Liver (tissue), 3 donors: ENCODE measurements around the gene SH3RF3.

ENCODE experiments used
- CTCF ChIP-seq: fragments of 150-350 bp; IDR thresholded peaks from 2 replicates; pipeline ENCODE4 v1.5.1; 2017; ENCODE audit warnings: improper control_type of control experiment, low read depth, low read length; ENCODE audit not compliant: missing input control
- EGR1 ChIP-seq, 2 donors: IDR thresholded peaks; 2 replicates each; pipeline ENCODE4 v1.6.1; 2016 to 2018; ENCODE audit warnings: antibody characterized with exemption in 2 of 2, low read depth in 2 of 2
- FOXA1 ChIP-seq: IDR thresholded peaks from 2 replicates; pipeline ENCODE4 v1.6.1; 2016; ENCODE audit warnings: antibody characterized with exemption
- FOXA2 ChIP-seq: IDR thresholded peaks from 2 replicates; pipeline ENCODE4 v1.6.1; 2016; ENCODE audit warnings: antibody characterized with exemption
- MAX ChIP-seq: IDR thresholded peaks from 2 replicates; pipeline ENCODE4 v1.6.1; 2016; ENCODE audit warnings: antibody characterized with exemption
- REST ChIP-seq: IDR thresholded peaks from 2 replicates; pipeline ENCODE4 v1.6.1; 2016; ENCODE audit warnings: antibody characterized with exemption, mild to moderate bottlenecking
- SP1 ChIP-seq: IDR thresholded peaks from 2 replicates; pipeline ENCODE4 v1.6.1; 2018; ENCODE audit warnings: antibody characterized with exemption, mild to moderate bottlenecking
- TAF1 ChIP-seq: conservative IDR thresholded peaks from 2 replicates; pipeline ENCODE4 v1.6.1; 2016; ENCODE audit warnings: antibody characterized with exemption, mild to moderate bottlenecking
- YY1 ChIP-seq: IDR thresholded peaks from 2 replicates; pipeline ENCODE4 v1.6.1; 2016; ENCODE audit warnings: antibody characterized with exemption, mild to moderate bottlenecking
- donor health status: healthy.
- donor health status: healthy.

DNA sequence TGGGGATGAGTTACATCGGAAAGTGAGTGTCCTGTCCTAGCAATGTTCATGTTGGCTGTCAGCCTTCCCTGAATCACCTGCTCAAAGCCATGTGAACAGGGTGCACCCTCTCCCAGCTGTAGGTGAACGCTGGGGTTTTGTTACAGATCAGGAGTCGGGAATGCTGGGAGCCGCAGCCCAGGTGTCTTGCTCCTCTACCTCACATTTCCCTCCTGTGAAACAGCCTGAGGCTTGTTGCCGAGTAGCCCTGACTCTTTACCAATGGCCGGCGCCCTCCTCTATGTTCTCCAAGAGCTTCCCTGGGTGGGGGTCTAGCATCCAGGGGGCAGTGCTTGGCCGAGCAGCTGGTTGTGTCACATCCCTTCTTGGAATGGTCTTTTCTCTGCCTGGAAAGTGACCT lies 164.7 kb downstream of the SH3RF3 start:
- no peak for TF ChIP-seq CTCF
- no peak for TF ChIP-seq TAF1
- TF ChIP-seq SP1 = no peak
- no peak for TF ChIP-seq MAX
- TF ChIP-seq FOXA1 = no peak
- TF ChIP-seq EGR1 (IDR thresholded peaks at IDR 0.05; ENCODE audit: low read depth in 2 of 2) = no peak
- no peak for TF ChIP-seq YY1
- TF ChIP-seq FOXA2 = no peak
- no peak for TF ChIP-seq REST
